GM12878 (cell line): ENCODE data around the gene RNF150. TPM values are rescaled to one million over a fixed set of nuclear protein-coding genes. Genes with fewer than 3 reads are reported as not detected.
"Not testable (repeated sequence)": the region's sequence is repeated elsewhere in the genome, so short reads cannot be mapped to it uniquely, and the experiment has no call there.

Source experiments
- ATAC-seq: fragments of 200-7000 bp; cut with Tn5 transposase; 3 replicates; pipeline ENCODE4 v1.9.1; 2020; ENCODE audit warnings: mild to moderate bottlenecking, moderate library complexity
- BruUV-seq: library from RNA; stranded (reverse); fragments of 400-500 nt; replicated peaks from 2 replicates; lab custom pipeline; 2021; lab: Mats Ljungman, UMichigan
- CTCF ChIA-PET: fragments of 300-600 bp; sonication (Branson Sonifier 250); formaldehyde crosslinking; extraction: SDS; loops from one replicate; lab custom pipeline; 2021; ENCODE audit warnings: inconsistent platforms; lab: Yijun Ruan, JAX
- POLR2A ChIA-PET: fragments of 350-600 bp; formaldehyde crosslinking; extraction: SDS; loops from one replicate; lab custom pipeline; 2021; ENCODE audit warnings: inconsistent platforms; lab: Charles Lee
- RAD21 ChIA-PET: fragments of 300-600 bp; sonication (Branson Sonifier 250); formaldehyde crosslinking; loops from one replicate; lab custom pipeline; 2023; ENCODE audit warnings: antibody characterized with exemption; ENCODE audit not compliant: unreplicated experiment; lab: Charles Lee
- SMC1A ChIA-PET: fragments of 300-600 bp; sonication (Branson Sonifier 250); formaldehyde crosslinking; loops from one replicate; lab custom pipeline; 2023; ENCODE audit not compliant: unreplicated experiment, uncharacterized antibody; lab: Charles Lee
- DNase-seq: peaks from one replicate; pipeline ENCODE4 v3.0.0-alpha.2; 2011; ENCODE audit warnings: low read depth, low spot score
- FAIRE-seq: peaks from 3 replicates; lab custom pipeline; 2011; peaks lifted over from hg19 to GRCh38; lab: Jason Lieb, UNC
- H2AFZ ChIP-seq: 2 replicates; pipeline ENCODE4 v1.6.0; 2011; ENCODE audit warnings: low read depth, low read length, control low read depth; ENCODE audit not compliant: control insufficient read depth
- H3K27ac ChIP-seq: 2 replicates; pipeline ENCODE4 v1.5.1; 2011; ENCODE audit warnings: control low read depth; ENCODE audit not compliant: control insufficient read depth, insufficient read depth
- H3K27me3 ChIP-seq, 2 experiments: replicated peaks in 1 of 2; 2 replicates each; pipeline versions ENCODE4 v1.6.0 to v1.6.1; 2011; ENCODE audit warnings: low read length in 1 of 2; ENCODE audit not compliant: control insufficient read depth in 2 of 2, insufficient read depth in 2 of 2
- H3K36me3 ChIP-seq, 2 experiments: 2 replicates each; pipeline ENCODE4 v1.5.1; 2011; ENCODE audit warnings: low read length in 1 of 2; ENCODE audit not compliant: control insufficient read depth in 2 of 2, insufficient read depth in 2 of 2
- H3K4me1 ChIP-seq: 2 replicates; pipeline ENCODE4 v1.6.1; 2011; ENCODE audit warnings: mild to moderate bottlenecking, low read length, moderate library complexity, mixed read lengths; ENCODE audit not compliant: control insufficient read depth, insufficient read depth
- H3K4me2 ChIP-seq: 2 replicates; pipeline ENCODE4 v1.6.0; 2011; ENCODE audit warnings: control low read depth; ENCODE audit not compliant: control insufficient read depth, insufficient read depth
- H3K4me3 ChIP-seq: fragments of 200-600 bp; sonication (generic); 2 replicates; pipeline ENCODE4 v1.5.1; 2016
- H3K79me2 ChIP-seq: 2 replicates; pipeline ENCODE4 v1.6.0; 2011; ENCODE audit warnings: low read length; ENCODE audit not compliant: control insufficient read depth, insufficient read depth
- H3K9ac ChIP-seq: 2 replicates; pipeline ENCODE4 v1.8.0; 2011; ENCODE audit warnings: low read length, control low read depth, mixed read lengths; ENCODE audit not compliant: control insufficient read depth, insufficient read depth
- H3K9me3 ChIP-seq: replicated peaks from 3 replicates; pipeline ENCODE4 v1.5.1; 2011; ENCODE audit warnings: mild to moderate bottlenecking, low read length; ENCODE audit not compliant: control insufficient read depth, insufficient read depth
- H4K20me1 ChIP-seq: 2 replicates; pipeline ENCODE4 v1.6.0; 2011; ENCODE audit not compliant: control insufficient read depth, insufficient read depth
- ATF7 ChIP-seq: fragments of 450-650 bp; IDR thresholded peaks from 2 replicates; pipeline ENCODE4 v1.6.1; 2016; ENCODE audit warnings: low read depth, mild to moderate bottlenecking
- BMI1 ChIP-seq: fragments of 450-650 bp; IDR thresholded peaks from 2 replicates; pipeline ENCODE4 v1.6.1; 2016; ENCODE audit warnings: mild to moderate bottlenecking, moderate library complexity, borderline replicate concordance
- CBX3 ChIP-seq: fragments of 200-600 bp; sonication (generic); IDR thresholded peaks from 2 replicates; pipeline ENCODE4 v1.6.1; 2016; ENCODE audit warnings: low read depth, borderline replicate concordance
- EP300 ChIP-seq, 2 experiments: fragments of 150-350 bp in 1 of 2; IDR thresholded peaks; 2 replicates each; pipeline ENCODE4 v1.6.1; 2011 to 2012; ENCODE audit warnings: low read depth in 2 of 2, low read length in 2 of 2, borderline replicate concordance in 1 of 2, improper control_type of control experiment in 1 of 2, inconsistent platforms in 1 of 2; ENCODE audit not compliant: control insufficient read depth in 1 of 2
- ESRRA ChIP-seq: IDR thresholded peaks from 2 replicates; pipeline ENCODE4 v1.6.1; 2012; ENCODE audit warnings: mild to moderate bottlenecking, low read length, improper control_type of control experiment
- TCF3 ChIP-seq: IDR thresholded peaks from 2 replicates; pipeline ENCODE4 v1.6.1; 2012; ENCODE audit warnings: low read depth, mild to moderate bottlenecking, low read length, borderline replicate concordance; ENCODE audit not compliant: insufficient read depth
- WGBS: methylation state at CpG from one replicate; pipeline ENCODE4 v1.1.6; 2016; ENCODE audit warnings: low lambda C conversion rate; ENCODE audit not compliant: insufficient replicate concordance, insufficient coverage; ENCODE audit errors: missing lambda C conversion rate; 5-methylcytosine and 5-hydroxymethylcytosine counted together
- in situ Hi-C: fragments of 300-500 bp; cut with MboI; formaldehyde crosslinking; loops from 9 replicates; pipeline ENCODE4 v1.14.3; 2018; ENCODE audit warnings: mixed read lengths
- intact Hi-C: fragments of 100-400 bp; cut with micrococcal nuclease; formaldehyde crosslinking; loops from one replicate; pipeline ENCODE4 v1.14.2; 2022; ENCODE audit not compliant: unreplicated experiment
- polyA plus RNA-seq, 11 experiments: library from polyadenylated mRNA; depleted of rRNA in 4 of 11; unstranded in 6 of 11; stranded (reverse) in 5 of 11; fragments of >200 nt; fragmentation: Nextera tagmentation in 4 of 11; fragmentation: Illumina TruSeq in 1 of 11; extraction: Ambion mirVana in 4 of 11; extraction: Trizol in 1 of 11; gene quantifications; 1 replicate in 1 of 11; 2 replicates in 10 of 11; pipeline versions ENCODE4 v1.2.1 to v1.2.3, GENCODE V29; 2011 to 2016; ENCODE audit warnings: inconsistent platforms in 2 of 11, missing spikeins in 2 of 11, low read depth in 1 of 11
- total RNA-seq, 4 experiments: library from RNA; depleted of rRNA in 3 of 4; stranded (reverse); fragments of >200 nt in 3 of 4; fragmentation: Illumina TruSeq in 1 of 4; extraction: Trizol in 1 of 4; gene quantifications; 2 replicates each; pipeline versions ENCODE4 v1.2.1 to v1.2.3, GENCODE V29; 2013 to 2021

RNF150 gene
- total and polyA plus RNA-seq, 10 of the 15 experiments (the other 5 are each of a cell fraction or from before 2014, with no cell fraction given) = 0.01 to 2.3 (median 0.04) TPM; not detected in 6

DNA sequence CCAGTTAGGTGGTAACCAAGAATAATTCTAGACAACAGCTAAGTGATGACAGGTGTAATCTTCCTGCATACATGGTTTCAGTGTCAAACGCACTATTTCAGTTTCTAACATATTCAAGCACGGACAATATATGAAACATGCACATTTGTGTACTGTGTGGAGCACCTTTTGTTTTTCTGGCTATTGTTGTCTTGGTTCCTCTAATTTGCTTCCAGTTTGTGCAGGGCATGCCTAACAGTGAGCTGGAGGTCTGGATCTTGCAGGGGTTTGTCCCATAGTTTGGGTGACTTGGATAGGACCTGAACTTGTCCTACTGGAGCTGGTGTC is 306.6 kb downstream of the RNF150 start:
- Histone ChIP-seq H3K4me3 (no peak overlapping the region), H2AFZ (peak overlapping the region; percentile 19; the same call in 1 of the 2 replicates), H3K4me1 (peaks cover 36% of the 10 kb centered on the region), H4K20me1 (no peaks in the 10 kb centered on the region), H3K36me3 (no peaks in the 10 kb centered on the region), H3K9me3 (no peaks in the 10 kb centered on the region; the same call in 2 of the 3 replicates), H3K4me2 (peak overlapping the region; percentile 44; the same call in 1 of the 2 replicates), H3K27me3 (no peaks in the 10 kb centered on the region), H3K9ac (no peak overlapping the region), H3K79me2 (no peaks in the 10 kb centered on the region), H3K27ac (peak overlapping the region; percentile 50)
- no peak for TF ChIP-seq ATF7
- no peak for TF ChIP-seq EP300 (IDR thresholded peaks at IDR 0.05; ENCODE audit: borderline replicate concordance in 1 of 2, control insufficient read depth in 1 of 2, low read depth in 2 of 2, low read length in 2 of 2)
- no peak for TF ChIP-seq CBX3
- TF ChIP-seq ESRRA = no peak
- TF ChIP-seq TCF3 = 0 out of 2 replicates have a peak, but pooled peaks have one; percentile 45
- no peak for TF ChIP-seq BMI1
- intact Hi-C loops = no loop called here
- peak; percentile 76 for ATAC-seq
- WGBS = 40% methylated on average over 2 of the region's 2 CpGs
- DNase-seq = no peak
- peak; percentile 18 for FAIRE-seq
- ChIA-PET CTCF (no interaction called here), SMC1A (interaction anchor here (1.0 to 1.3 kb wide), 2 partner anchors 12 to 35 kb away, joined by 3 to 4 read pairs; no protein-coding TSS in a partner anchor), RAD21 (interaction anchor here (0.8 kb wide), 1 partner anchor 13 kb away, joined by 3 read pairs; no protein-coding TSS in a partner anchor), POLR2A (no interaction called here)
- in situ Hi-C loops = loop anchor here (5.0 kb wide), 1 partner anchor 79 kb away; no protein-coding TSS in a partner anchor
- BruUV-seq = no TSS peak

DNA sequence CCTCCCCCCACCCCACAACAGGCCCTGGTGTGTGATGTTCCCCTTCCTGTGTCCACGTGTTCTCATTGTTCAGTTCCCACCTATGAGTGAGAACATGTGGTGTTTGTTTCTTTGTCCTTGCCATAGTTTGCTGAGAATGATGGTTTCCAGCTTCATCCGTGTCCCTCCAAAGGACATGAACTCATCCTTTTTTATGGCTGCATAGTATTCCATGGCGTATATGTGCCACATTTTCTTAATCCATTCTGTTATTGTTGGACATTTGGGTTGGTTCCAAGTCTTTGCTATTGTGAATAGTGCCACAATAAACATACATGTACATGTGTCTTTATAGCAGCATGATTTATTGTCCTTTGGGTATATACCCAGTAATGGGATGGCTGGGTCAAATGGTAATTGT is 312.7 kb downstream of the RNF150 start:
- FAIRE-seq, H3K36me3 ChIP-seq, H3K27me3 ChIP-seq, SMC1A ChIA-PET, H3K9me3 ChIP-seq, CTCF ChIA-PET, DNase-seq, RAD21 ChIA-PET, H3K27ac ChIP-seq, in situ Hi-C loops, H4K20me1 ChIP-seq, ATAC-seq, H3K4me3 ChIP-seq, H3K9ac ChIP-seq, intact Hi-C loops, POLR2A ChIA-PET, H3K4me1 ChIP-seq, H2AFZ ChIP-seq, H3K4me2 ChIP-seq, BruUV-seq, H3K79me2 ChIP-seq: not testable (repeated sequence)
- WGBS = 62% methylated on average over 2 of the region's 3 CpGs
